HG03457 (cell line): ENCODE measurements around the gene CEACAM19.
"Not testable (repeated sequence)": the region's sequence is repeated elsewhere in the genome, so short reads cannot be mapped to it uniquely, and the experiment has no call there.

Source experiments
- ATAC-seq: cut with Tn5 transposase; IDR thresholded peaks from one replicate; pipeline ENCODE4 v1.9.1; 2021; ENCODE audit warnings: moderate number of reproducible peaks; ENCODE audit not compliant: unreplicated experiment

CEACAM19 gene

GRCh38 chr19:44697670-44698034 is 26.4 kb downstream of the CEACAM19 start:
- no peak for ATAC-seq

- no peak for ATAC-seq
Observed at GRCh38 chr19:44698492-44699201, 27.4 kb downstream of the CEACAM19 start, which contains the start of gene CEACAM16. Gene CEACAM16, plus strand, starts transcription at chr19:44699151. Its CDS starts 2,306 bp downstream, at chr19:44701457.

- no peak for ATAC-seq
Observed at GRCh38 chr19:44700547-44700946, 29.3 kb downstream of the CEACAM19 start.

GRCh38 chr19:44701228-44701627 is 29.9 kb downstream of the CEACAM19 start:
- no peak for ATAC-seq

GRCh38 chr19:44702551-44703176 is 31.4 kb downstream of the CEACAM19 start:
- ATAC-seq: no peak

GRCh38 chr19:44703336-44704078 is 32.2 kb downstream of the CEACAM19 start:
- no peak for ATAC-seq

GRCh38 chr19:44704982-44705381 is 33.7 kb downstream of the CEACAM19 start:
- ATAC-seq: no peak

GRCh38 chr19:44705502-44706010 is 34.3 kb downstream of the CEACAM19 start:
- no peak for ATAC-seq

GRCh38 chr19:44706506-44707236 is 35.4 kb downstream of the CEACAM19 start:
- no peak for ATAC-seq

GRCh38 chr19:44707794-44708193 is 36.5 kb downstream of the CEACAM19 start:
- no peak for ATAC-seq

- ATAC-seq: no peak
Observed at GRCh38 chr19:44708940-44709339, 37.7 kb downstream of the CEACAM19 start.

- ATAC-seq: not testable (repeated sequence)
Observed at GRCh38 chr19:44709434-44710266, 38.4 kb downstream of the CEACAM19 start.

GRCh38 chr19:44710483-44710882 is 39.2 kb downstream of the CEACAM19 start:
- no peak for ATAC-seq

- ATAC-seq: no peak
Observed at GRCh38 chr19:44712864-44713515, 41.7 kb downstream of the CEACAM19 start.

GRCh38 chr19:44714597-44715169 is 43.4 kb downstream of the CEACAM19 start:
- no peak for ATAC-seq

GRCh38 chr19:44717603-44718002 is 46.3 kb downstream of the CEACAM19 start:
- ATAC-seq: no peak

- no peak for ATAC-seq
Observed at GRCh38 chr19:44718441-44719261, 47.4 kb downstream of the CEACAM19 start.

GRCh38 chr19:44719262-44719701 is 48.0 kb downstream of the CEACAM19 start:
- ATAC-seq: no peak
